GM20000 (cell line): ENCODE measurements around the gene EGR4.

ENCODE experiments used
- DNase-seq: peaks from one replicate; pipeline ENCODE4 v3.0.0; 2012; ENCODE audit warnings: low spot score
- CTCF ChIP-seq: IDR thresholded peaks from 2 replicates; pipeline ENCODE4 v1.5.1; 2012; ENCODE audit warnings: mild to moderate bottlenecking, control low read depth; ENCODE audit errors: extremely low read depth, missing control alignments

EGR4 gene

GRCh38 chr2:73282924-73283544 is 10.3 kb downstream of the EGR4 start:
- DNase-seq = no peak

GRCh38 chr2:73281244-73281643 is 12.1 kb downstream of the EGR4 start:
- TF ChIP-seq CTCF = no peak
- DNase-seq = no peak

More at GRCh38 chr2:73282924-73283544, 10.3 kb downstream of the EGR4 start:
- TF ChIP-seq CTCF = no peak

- DNase-seq = no peak
- no peak for TF ChIP-seq CTCF
Measured at GRCh38 chr2:73279852-73280251, 13.5 kb downstream of the EGR4 start.

- DNase-seq = no peak
- no peak for TF ChIP-seq CTCF
Measured at GRCh38 chr2:73272270-73272669, 21.1 kb downstream of the EGR4 start.

- no peak for DNase-seq
- TF ChIP-seq CTCF = no peak
Measured at GRCh38 chr2:73269686-73270465, 23.5 kb downstream of the EGR4 start.

- DNase-seq = peak; percentile 98
- no peak for TF ChIP-seq CTCF
Measured at GRCh38 chr2:73268830-73269685, 24.3 kb downstream of the EGR4 start.
